HG03432 (cell line): ENCODE measurements around the gene SLC35F3.

Source experiments
- ATAC-seq: cut with Tn5 transposase; IDR thresholded peaks from one replicate; pipeline ENCODE4 v1.9.1; 2021; ENCODE audit warnings: mild to moderate bottlenecking, moderate library complexity; ENCODE audit not compliant: unreplicated experiment

The SLC35F3 gene

DNA sequence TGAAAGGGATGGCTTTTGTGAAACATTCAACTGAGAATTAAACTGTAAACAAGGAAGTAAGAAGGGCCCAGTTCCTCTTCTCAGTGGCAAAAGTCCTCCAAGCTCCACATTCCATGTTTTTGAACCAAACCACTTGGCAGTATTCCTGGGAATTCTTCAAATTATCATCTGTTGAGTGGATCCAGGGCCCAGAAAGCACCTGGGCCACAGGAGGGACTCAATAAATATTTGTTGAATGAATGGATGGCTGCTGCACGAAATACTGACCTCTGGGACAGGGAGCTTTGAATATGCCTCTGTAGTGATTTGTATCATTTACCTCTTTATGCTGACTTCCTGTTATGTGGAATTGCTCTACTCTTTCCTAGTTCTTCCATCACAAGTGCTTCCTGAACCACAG, 4.7 kb downstream of the SLC35F3 start:
- ATAC-seq, result no peak

- no peak for ATAC-seq
Measured at GRCh38 chr1:233912447-233912846, 8.0 kb downstream of the SLC35F3 start.

DNA sequence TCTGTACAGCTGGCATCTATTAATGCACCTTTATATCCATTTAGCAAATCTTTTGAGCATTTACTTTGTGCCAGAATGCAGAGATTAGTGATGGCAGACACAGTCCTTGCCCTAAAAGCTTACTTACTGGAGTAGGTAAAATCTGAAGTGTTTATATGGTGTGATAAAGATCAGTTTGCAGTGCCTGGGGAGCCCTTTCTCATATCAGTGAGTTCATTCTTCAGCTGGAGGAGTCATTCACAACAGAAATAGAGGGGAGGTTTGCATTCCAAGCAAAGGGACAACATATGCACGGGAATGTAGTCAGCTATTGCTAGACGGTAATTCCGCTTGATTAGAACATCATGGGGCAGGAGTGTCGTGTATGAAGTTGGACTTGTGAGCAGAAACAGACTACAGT, 8.4 kb downstream of the SLC35F3 start:
- ATAC-seq, result no peak

DNA sequence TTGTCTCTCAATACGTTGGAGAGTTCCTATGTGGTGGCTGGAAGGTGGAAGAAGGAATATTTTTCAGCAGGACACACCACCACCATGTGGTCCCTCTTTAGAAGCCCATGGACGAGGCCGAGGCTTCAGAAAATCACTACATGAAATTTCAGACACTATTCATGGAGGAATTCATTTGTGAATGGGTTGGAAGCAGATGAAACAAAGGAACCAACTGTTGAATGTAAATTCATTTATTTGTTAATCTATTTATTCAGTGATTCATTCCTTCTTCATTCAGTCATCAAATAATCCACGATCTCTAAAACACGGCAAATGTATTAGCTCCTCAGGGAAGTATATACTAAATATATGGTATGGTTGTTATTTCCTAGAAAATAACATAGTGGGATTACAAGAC, 12.2 kb downstream of the SLC35F3 start:
- no peak for ATAC-seq

DNA sequence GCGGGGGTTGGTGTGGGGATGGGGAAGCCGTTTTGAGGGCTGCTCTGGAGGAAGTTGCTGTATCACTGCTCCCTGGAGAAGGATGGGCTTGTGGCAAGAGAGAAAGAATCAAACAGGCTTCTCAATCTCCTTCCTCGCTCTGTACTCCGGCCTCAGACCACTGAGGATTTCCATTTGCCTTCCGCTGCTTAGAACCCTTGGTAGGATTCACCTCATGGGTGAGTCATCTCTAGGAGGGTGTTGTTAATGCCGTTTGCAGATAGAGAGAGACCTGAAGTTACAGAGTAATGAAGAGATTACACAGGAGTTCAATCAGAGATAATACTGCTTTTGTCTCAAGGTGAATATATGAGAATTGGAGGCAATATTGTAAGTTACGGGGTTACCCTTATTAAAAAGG, 15.3 kb downstream of the SLC35F3 start:
- ATAC-seq, result no peak

GRCh38 chr1:233928123-233928522, 23.6 kb downstream of the SLC35F3 start:
- ATAC-seq, result no peak

DNA sequence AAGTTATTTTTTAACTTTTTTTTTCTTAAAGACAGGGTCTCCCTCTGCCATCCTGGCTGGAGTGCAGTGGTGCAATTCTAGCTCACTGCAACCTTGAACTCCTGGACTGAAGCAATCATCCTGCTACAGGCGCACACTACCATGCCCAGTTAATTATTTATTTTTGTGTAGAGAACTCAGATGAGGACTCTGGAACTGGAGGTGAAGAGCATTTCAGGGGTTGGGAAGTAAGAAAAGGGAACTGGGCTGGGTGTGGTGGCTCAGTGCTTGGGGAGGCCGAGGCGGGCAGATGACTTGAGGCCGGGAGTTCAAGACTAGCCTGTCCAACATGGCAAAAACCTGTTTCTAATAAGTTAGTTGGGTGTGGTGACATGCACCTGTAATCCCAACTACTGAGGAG, 28.9 kb downstream of the SLC35F3 start:
- ATAC-seq, result no peak

- ATAC-seq, result no peak
Measured at GRCh38 chr1:233935297-233935868, 30.9 kb downstream of the SLC35F3 start.

- ATAC-seq, result no peak
Measured at GRCh38 chr1:233936422-233936821, 31.9 kb downstream of the SLC35F3 start.

GRCh38 chr1:233936842-233937241, 32.4 kb downstream of the SLC35F3 start:
- no peak for ATAC-seq

- ATAC-seq, result no peak
Measured at GRCh38 chr1:233938476-233938875, 34.0 kb downstream of the SLC35F3 start.

DNA sequence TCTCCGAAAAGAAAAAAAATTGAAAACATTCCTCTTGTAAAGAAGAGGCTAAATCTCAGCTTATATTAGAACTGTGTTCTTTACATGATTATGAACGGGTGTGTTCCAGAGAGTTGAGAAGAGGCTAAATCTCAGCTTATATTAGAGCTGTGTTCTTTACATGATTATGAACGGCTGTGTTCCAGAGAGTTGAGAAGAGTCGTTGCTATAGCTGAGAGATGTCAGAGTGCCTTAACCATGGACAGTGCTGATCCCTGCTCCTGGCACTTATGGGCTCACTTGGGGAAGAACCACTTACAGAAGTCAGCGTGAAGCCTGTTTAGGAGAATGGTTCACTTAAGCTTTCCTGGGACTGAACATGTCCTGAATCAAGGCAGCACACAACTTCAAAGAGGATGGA, 35.0 kb downstream of the SLC35F3 start:
- no peak for ATAC-seq

DNA sequence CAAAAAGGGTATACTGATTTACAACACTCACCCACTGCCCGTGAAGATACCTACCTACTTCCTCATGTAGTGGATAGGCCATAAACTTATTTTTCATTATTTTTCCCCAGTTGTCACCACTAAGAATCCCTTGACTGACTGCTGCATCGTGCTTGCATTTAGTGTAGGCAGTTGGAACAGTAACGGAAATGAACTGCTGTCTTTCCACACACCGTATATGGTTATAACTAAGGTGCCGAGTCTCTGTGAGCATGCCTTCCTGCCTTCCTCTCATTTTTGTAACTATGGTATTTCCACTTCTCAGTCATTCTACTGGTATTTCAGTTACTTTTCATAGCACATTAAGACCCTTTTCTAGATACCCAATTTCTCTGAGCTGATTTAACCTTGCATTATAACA, 36.4 kb downstream of the SLC35F3 start:
- ATAC-seq, result no peak

DNA sequence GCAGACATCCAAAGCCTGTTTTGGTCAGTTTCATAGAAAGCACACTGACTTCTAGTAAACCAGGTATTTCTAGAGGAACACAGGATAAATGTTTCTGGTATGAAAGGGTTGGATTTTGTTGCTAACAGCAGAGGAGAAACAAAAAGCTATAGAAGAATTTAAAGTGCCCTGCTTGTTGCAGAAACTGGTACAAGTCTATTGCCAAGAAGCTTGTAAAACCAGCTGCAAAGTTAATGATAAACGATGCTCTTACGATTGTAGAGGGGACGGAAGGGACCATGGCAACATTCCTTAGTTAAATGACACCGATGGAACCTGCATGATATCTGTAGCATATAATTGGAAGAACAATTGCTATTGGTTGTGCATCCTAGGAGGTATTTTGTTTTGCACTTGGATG, 40.1 kb downstream of the SLC35F3 start:
- no peak for ATAC-seq

- no peak for ATAC-seq
Measured at GRCh38 chr1:233945573-233945972, 41.1 kb downstream of the SLC35F3 start.

DNA sequence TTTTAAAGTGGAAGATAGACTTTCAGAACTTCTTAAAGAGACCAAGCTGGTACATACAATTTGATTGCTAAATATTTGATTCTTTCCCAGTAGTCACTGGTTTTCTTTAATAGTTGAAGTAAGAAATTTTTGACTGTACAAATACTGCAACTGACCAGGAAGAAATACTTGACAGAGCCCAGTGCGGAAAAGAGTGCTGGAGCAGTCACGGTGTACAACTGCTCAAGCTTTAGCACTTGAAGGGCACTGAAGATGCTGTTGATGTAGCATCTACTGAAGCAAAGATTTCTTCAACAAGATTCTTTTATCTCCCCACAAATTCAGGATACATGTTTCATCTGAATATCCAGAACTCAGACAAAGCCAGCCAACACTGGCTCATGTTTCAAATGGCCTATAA, 41.5 kb downstream of the SLC35F3 start:
- no peak for ATAC-seq

- ATAC-seq, result no peak
Measured at GRCh38 chr1:233946724-233947123, 42.2 kb downstream of the SLC35F3 start.

GRCh38 chr1:233951804-233952203, 47.3 kb downstream of the SLC35F3 start:
- ATAC-seq, result no peak

GRCh38 chr1:233957691-233958090, 53.2 kb downstream of the SLC35F3 start:
- ATAC-seq, result no peak

GRCh38 chr1:233959102-233959501, 54.6 kb downstream of the SLC35F3 start:
- ATAC-seq, result no peak

GRCh38 chr1:233959971-233960370, 55.5 kb downstream of the SLC35F3 start:
- ATAC-seq, result no peak

- no peak for ATAC-seq
Measured at GRCh38 chr1:233960386-233960785, 55.9 kb downstream of the SLC35F3 start.

GRCh38 chr1:233962878-233963277, 58.4 kb downstream of the SLC35F3 start:
- no peak for ATAC-seq

- ATAC-seq, result no peak
Measured at GRCh38 chr1:233965856-233966255, 61.4 kb downstream of the SLC35F3 start.
